DMS53 treated with DMSO at 0.1 percent for 48 hours (cell line): ENCODE measurements around the gene PCDH9.

Source experiments
- DNase-seq: peaks from one replicate; lab custom pipeline; 2025; ENCODE audit not compliant: unreplicated experiment; lab: John Stamatoyannopoulos, UW

The PCDH9 gene

GRCh38 chr13:67091603-67092002 is 138.5 kb downstream of the PCDH9 start:
- DNase-seq, result no peak

GRCh38 chr13:67090856-67091255 is 139.3 kb downstream of the PCDH9 start:
- no peak for DNase-seq

- no peak for DNase-seq
Observed at GRCh38 chr13:67087527-67087926, 142.6 kb downstream of the PCDH9 start.

GRCh38 chr13:67086260-67086659 is 143.9 kb downstream of the PCDH9 start:
- no peak for DNase-seq

- no peak for DNase-seq
Observed at GRCh38 chr13:67084066-67084465, 146.1 kb downstream of the PCDH9 start.

- DNase-seq, result no peak
Observed at GRCh38 chr13:67083519-67083918, 146.6 kb downstream of the PCDH9 start.

- no peak for DNase-seq
Observed at GRCh38 chr13:67080351-67080750, 149.8 kb downstream of the PCDH9 start.

GRCh38 chr13:67078062-67078461 is 152.1 kb downstream of the PCDH9 start:
- no peak for DNase-seq

GRCh38 chr13:67077132-67077531 is 153.0 kb downstream of the PCDH9 start:
- DNase-seq, result no peak

- no peak for DNase-seq
Observed at GRCh38 chr13:67076378-67076777, 153.8 kb downstream of the PCDH9 start.

GRCh38 chr13:67075239-67075638 is 154.9 kb downstream of the PCDH9 start:
- no peak for DNase-seq

- DNase-seq, result no peak
Observed at GRCh38 chr13:67071918-67072598, 158.1 kb downstream of the PCDH9 start.

- no peak for DNase-seq
Observed at GRCh38 chr13:67070306-67070705, 159.8 kb downstream of the PCDH9 start.

GRCh38 chr13:67069117-67069767 is 160.9 kb downstream of the PCDH9 start:
- no peak for DNase-seq

GRCh38 chr13:67064920-67065319 is 165.2 kb downstream of the PCDH9 start:
- DNase-seq, result no peak

- DNase-seq, result no peak
Observed at GRCh38 chr13:67063036-67063435, 167.1 kb downstream of the PCDH9 start.

GRCh38 chr13:67062160-67062559 is 168.0 kb downstream of the PCDH9 start:
- DNase-seq, result no peak

GRCh38 chr13:67061750-67062149 is 168.4 kb downstream of the PCDH9 start:
- no peak for DNase-seq

GRCh38 chr13:67052550-67053490 is 177.3 kb downstream of the PCDH9 start:
- DNase-seq, result no peak

- no peak for DNase-seq
Observed at GRCh38 chr13:67049744-67050143, 180.4 kb downstream of the PCDH9 start.

GRCh38 chr13:67048821-67049150 is 181.3 kb downstream of the PCDH9 start:
- no peak for DNase-seq
